Osteoblast (primary cell): Measurements from ENCODE around the gene BCL6B. TPM values are rescaled to one million over a fixed set of nuclear protein-coding genes. Genes with fewer than 3 reads are reported as not detected.

Experiments used
- DNase-seq: peaks from one replicate; pipeline ENCODE4 v3.0.0; 2011; ENCODE audit warnings: low spot score, mixed read lengths; ENCODE audit not compliant: insufficient read length; ENCODE audit errors: missing footprints
- H2AFZ ChIP-seq: 2 replicates; pipeline ENCODE4 v1.6.0; 2011; ENCODE audit warnings: mild to moderate bottlenecking, low read length
- H3K27ac ChIP-seq: 2 replicates; pipeline ENCODE4 v1.5.1; 2011; ENCODE audit warnings: mild to moderate bottlenecking, low read depth, low read length, moderate library complexity
- H3K27me3 ChIP-seq: 2 replicates; pipeline ENCODE4 v1.6.0; 2012; ENCODE audit warnings: mild to moderate bottlenecking, control low read depth, inconsistent platforms, low read length, moderate library complexity; ENCODE audit not compliant: insufficient read depth
- H3K36me3 ChIP-seq: 2 replicates; pipeline ENCODE4 v1.5.1; 2011; ENCODE audit warnings: mild to moderate bottlenecking, low read length, control low read depth, moderate library complexity; ENCODE audit not compliant: insufficient read depth
- H3K4me1 ChIP-seq: 2 replicates; pipeline ENCODE4 v1.5.1; 2011; ENCODE audit warnings: mild to moderate bottlenecking, low read length, control low read depth, moderate library complexity; ENCODE audit not compliant: insufficient read depth
- H3K4me2 ChIP-seq: 2 replicates; pipeline ENCODE4 v1.6.0; 2011; ENCODE audit warnings: mild to moderate bottlenecking, low read length; ENCODE audit not compliant: insufficient read depth
- H3K4me3 ChIP-seq: fragments of 200-600 bp; sonication (generic); 3 replicates; pipeline ENCODE4 v1.5.1; 2012; ENCODE audit warnings: mild to moderate bottlenecking, low read length, inconsistent platforms; ENCODE audit not compliant: insufficient read depth
- H3K79me2 ChIP-seq: 2 replicates; pipeline ENCODE4 v1.6.0; 2012; ENCODE audit warnings: mild to moderate bottlenecking, low read length, control low read depth, inconsistent platforms; ENCODE audit not compliant: insufficient read depth
- H3K9me3 ChIP-seq: 2 replicates; pipeline ENCODE4 v1.5.1; 2011; ENCODE audit warnings: low read depth, low read length, control low read depth
- H4K20me1 ChIP-seq: 2 replicates; pipeline ENCODE4 v1.6.0; 2012; ENCODE audit warnings: mild to moderate bottlenecking, low read length, control low read depth; ENCODE audit not compliant: insufficient read depth
- CTCF ChIP-seq: IDR thresholded peaks from 2 replicates; pipeline ENCODE4 v1.5.1; 2011; ENCODE audit warnings: mild to moderate bottlenecking, low read depth, low read length, moderate library complexity; ENCODE audit errors: extremely low read depth
- total RNA-seq: library from RNA; depleted of rRNA; stranded (reverse); fragments of >200 nt; gene quantifications from 2 replicates; pipeline ENCODE4 v1.2.3, GENCODE V29; 2012

BCL6B gene
- total RNA-seq, 1 donor = not detected

DNA sequence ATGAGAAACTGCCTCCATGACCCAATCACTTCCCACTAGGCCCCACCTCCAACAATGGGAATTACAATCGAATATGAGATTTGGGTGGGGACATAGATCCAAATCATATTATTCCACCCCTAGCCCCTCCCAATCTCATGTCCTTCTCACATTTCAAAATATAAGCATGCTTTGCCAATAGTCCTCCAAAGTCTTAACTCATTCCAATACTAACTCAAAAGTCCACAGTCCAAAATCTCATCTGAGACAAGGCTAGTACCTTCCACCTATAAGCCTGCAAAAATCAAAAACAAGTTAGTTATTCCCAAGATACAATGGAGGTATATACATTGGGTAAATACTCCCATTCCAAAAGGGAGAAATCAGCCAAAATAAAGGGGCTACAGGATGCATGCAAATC lies 44.3 kb downstream of the BCL6B start:
- no peak for TF ChIP-seq CTCF
- no peaks in the 10 kb centered on the region for H3K79me2 ChIP-seq
- H4K20me1 ChIP-seq = no peaks in the 10 kb centered on the region
- H3K4me2 ChIP-seq = no peak overlapping the region
- H2AFZ ChIP-seq = no peak overlapping the region
- H3K27ac ChIP-seq = no peak overlapping the region
- no peak overlapping the region for H3K4me3 ChIP-seq
- no peak for DNase-seq
- peaks cover 4% of the 10 kb centered on the region for H3K9me3 ChIP-seq
- no peaks in the 10 kb centered on the region for H3K36me3 ChIP-seq
- peaks cover 6% of the 10 kb centered on the region for H3K4me1 ChIP-seq
- H3K27me3 ChIP-seq = peaks cover 20% of the 10 kb centered on the region

DNA sequence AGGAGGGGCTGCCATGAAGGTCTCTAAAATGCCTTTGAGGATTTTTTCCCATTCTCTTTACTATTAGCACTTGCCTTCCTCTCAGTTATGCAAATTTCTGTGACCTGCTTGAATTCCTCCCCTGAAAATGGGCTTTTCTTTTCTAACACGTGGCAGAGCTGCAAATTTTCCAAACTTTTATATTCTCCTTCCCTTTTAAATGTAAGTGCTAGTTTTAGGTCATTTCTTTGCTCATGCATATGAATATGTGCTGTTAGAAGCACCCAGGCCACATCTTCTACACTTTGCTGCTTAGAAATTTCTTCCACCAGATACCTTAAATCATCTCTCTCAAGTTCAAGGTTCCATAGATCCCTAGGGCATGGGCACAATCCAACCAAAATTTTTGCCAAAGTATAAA lies 45.4 kb downstream of the BCL6B start:
- no peaks in the 10 kb centered on the region for H3K36me3 ChIP-seq
- TF ChIP-seq CTCF = no peak
- no peaks in the 10 kb centered on the region for H3K79me2 ChIP-seq
- no peak overlapping the region for H2AFZ ChIP-seq
- no peak overlapping the region for H3K4me3 ChIP-seq
- DNase-seq = peak; percentile 6
- H3K27me3 ChIP-seq = peaks cover 26% of the 10 kb centered on the region
- peaks cover 4% of the 10 kb centered on the region for H3K9me3 ChIP-seq
- H3K27ac ChIP-seq = no peak overlapping the region
- no peak overlapping the region for H3K4me2 ChIP-seq
- peaks cover 4% of the 10 kb centered on the region for H3K4me1 ChIP-seq
- H4K20me1 ChIP-seq = no peaks in the 10 kb centered on the region

GRCh38 chr17:7070712-7071111 lies 47.9 kb downstream of the BCL6B start:
- Histone ChIP-seq H3K4me3 (no peak overlapping the region), H3K27me3 (peaks cover 17% of the 10 kb centered on the region)
- no peak for DNase-seq

GRCh38 chr17:7072406-7072805 lies 49.6 kb downstream of the BCL6B start:
- Histone ChIP-seq H4K20me1 (no peaks in the 10 kb centered on the region), H3K27me3 (peaks cover 14% of the 10 kb centered on the region), H2AFZ (no peak overlapping the region), H3K79me2 (no peaks in the 10 kb centered on the region), H3K4me1 (no peaks in the 10 kb centered on the region), H3K9me3 (peaks cover 4% of the 10 kb centered on the region), H3K4me2 (no peak overlapping the region), H3K27ac (no peak overlapping the region), H3K36me3 (no peaks in the 10 kb centered on the region), H3K4me3 (no peak overlapping the region)
- DNase-seq = no peak
- TF ChIP-seq CTCF = no peak

More at GRCh38 chr17:7070712-7071111, 47.9 kb downstream of the BCL6B start:
- Histone ChIP-seq H2AFZ (no peak overlapping the region), H3K4me2 (no peak overlapping the region), H3K36me3 (no peaks in the 10 kb centered on the region), H4K20me1 (no peaks in the 10 kb centered on the region), H3K4me1 (no peaks in the 10 kb centered on the region), H3K27ac (no peak overlapping the region), H3K79me2 (no peaks in the 10 kb centered on the region), H3K9me3 (peaks cover 4% of the 10 kb centered on the region)
- TF ChIP-seq CTCF = no peak
